LNCAP (cell line): ENCODE measurements around the gene KLHL40.

Experiments
- CTCF ChIP-seq: fragments of 450-650 bp; IDR thresholded peaks from 2 replicates; pipeline ENCODE4 v1.5.1; 2017; ENCODE audit warnings: mild to moderate bottlenecking

The KLHL40 gene

DNA sequence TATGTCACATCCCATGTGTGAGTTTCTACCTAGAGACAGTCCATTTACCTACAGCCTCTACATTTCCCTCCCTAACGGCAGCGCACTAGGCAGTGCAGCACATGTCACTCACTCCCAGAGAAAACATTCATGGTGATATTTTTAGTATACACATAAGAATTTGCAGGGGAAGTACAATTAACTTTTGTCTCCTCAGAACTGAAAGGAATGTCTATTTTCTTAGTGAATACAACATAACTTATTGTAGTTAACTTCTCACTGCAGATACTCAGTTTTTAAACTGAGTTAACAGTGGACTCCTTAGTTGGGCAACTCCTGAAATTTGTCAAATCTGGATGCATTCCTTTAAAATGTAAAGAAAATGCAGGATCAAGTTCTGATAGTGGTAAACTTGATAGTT, 36.3 kb upstream of the KLHL40 start:
- no peak for TF ChIP-seq CTCF

DNA sequence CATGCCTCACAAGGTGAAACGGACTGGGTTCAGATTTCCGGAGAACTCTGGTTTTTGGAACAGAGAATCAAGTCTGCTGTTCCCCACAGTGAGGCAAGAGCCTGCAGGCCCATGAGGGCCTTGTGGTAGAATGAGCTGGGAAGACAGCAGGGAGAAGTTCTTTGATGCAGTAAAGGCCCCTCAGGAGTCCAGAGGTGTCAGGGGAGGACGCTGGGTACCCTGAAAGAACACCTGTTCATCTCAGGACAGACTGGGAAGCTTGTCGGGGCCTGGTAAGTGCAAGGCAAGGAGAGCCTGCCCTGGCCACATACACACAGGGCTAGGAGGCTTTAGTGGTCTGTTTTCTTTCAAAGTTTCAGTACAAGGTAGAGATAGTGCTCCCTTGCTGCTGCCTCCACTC, 35.6 kb upstream of the KLHL40 start:
- TF ChIP-seq CTCF: no peak

GRCh38 chr3:42651248-42652091, 33.9 kb upstream of the KLHL40 start:
- TF ChIP-seq CTCF: no peak

- TF ChIP-seq CTCF: no peak
Observed at GRCh38 chr3:42652251-42652610, 33.1 kb upstream of the KLHL40 start.

GRCh38 chr3:42652611-42653302, 32.6 kb upstream of the KLHL40 start:
- no peak for TF ChIP-seq CTCF

- no peak for TF ChIP-seq CTCF
Observed at GRCh38 chr3:42653303-42653559, 32.1 kb upstream of the KLHL40 start.

- no peak for TF ChIP-seq CTCF
Observed at GRCh38 chr3:42653560-42654330, 31.6 kb upstream of the KLHL40 start, which contains the start of gene ZBTB47. Gene ZBTB47 (plus strand): TSS chr3:42653697. CDS start chr3:42658356, 4,659 bp downstream.
